H1 (cell line): ENCODE data around the gene PRMT2. TPM values are rescaled to one million over a fixed set of nuclear protein-coding genes. Genes with fewer than 3 reads are reported as not detected.

Experiments
- BCL11A ChIP-seq, 2 experiments: IDR thresholded peaks; one replicate each; pipeline ENCODE4 v1.6.1; 2011; ENCODE audit warnings: low read depth in 2 of 2, low read length in 2 of 2, mild to moderate bottlenecking in 2 of 2
- CREB1 ChIP-seq: IDR thresholded peaks from 2 replicates; pipeline ENCODE4 v1.6.1; 2012; ENCODE audit warnings: inconsistent platforms
- CTCF ChIP-seq, 3 experiments: IDR thresholded peaks; 1 replicate in 2 of 3; 2 replicates in 1 of 3; pipeline versions ENCODE4 v1.5.1 to v1.6.1; 2011; ENCODE audit warnings: low read length in 3 of 3, mild to moderate bottlenecking in 3 of 3, inconsistent platforms in 2 of 3, low read depth in 1 of 3, moderate library complexity in 1 of 3; ENCODE audit not compliant: insufficient read depth in 1 of 3; ENCODE audit errors: control extremely low read depth in 1 of 3
- FOSL1 ChIP-seq: IDR thresholded peaks from 2 replicates; pipeline ENCODE4 v1.6.1; 2011; ENCODE audit warnings: mild to moderate bottlenecking, low read depth, low read length, moderate library complexity; ENCODE audit not compliant: insufficient read depth
- HDAC2 ChIP-seq, 2 experiments: fragments of 300-600 bp in 1 of 2; sonication (generic) in 1 of 2; IDR thresholded peaks; 2 replicates each; pipeline ENCODE4 v1.6.1; 2011 to 2012; ENCODE audit warnings: low read depth in 2 of 2, low read length in 2 of 2, mild to moderate bottlenecking in 2 of 2, moderate library complexity in 2 of 2, borderline replicate concordance in 1 of 2, inconsistent platforms in 1 of 2
- NRF1 ChIP-seq: IDR thresholded peaks from 2 replicates; pipeline ENCODE4 v1.6.1; 2011; ENCODE audit warnings: mild to moderate bottlenecking, low read depth, low read length, improper control_type of control experiment
- PHF8 ChIP-seq: fragments of 200-600 bp; sonication (generic); conservative IDR thresholded peaks from 2 replicates; pipeline ENCODE4 v1.7.1; 2012; ENCODE audit warnings: low read depth, mild to moderate bottlenecking, inconsistent platforms, low read length, moderate library complexity
- SAP30 ChIP-seq: fragments of 300-600 bp; sonication (generic); IDR thresholded peaks from 2 replicates; pipeline ENCODE4 v1.7.1; 2012; ENCODE audit warnings: low read length, moderate library complexity, mild to moderate bottlenecking, inconsistent platforms; ENCODE audit not compliant: insufficient read depth, insufficient replicate concordance
- SP1 ChIP-seq: IDR thresholded peaks from 2 replicates; pipeline ENCODE4 v1.6.1; 2011; ENCODE audit warnings: low read depth, low read length
- TCF12 ChIP-seq: IDR thresholded peaks from 2 replicates; pipeline ENCODE4 v1.6.1; 2011; ENCODE audit warnings: low read depth, mild to moderate bottlenecking, low read length
- YY1 ChIP-seq: IDR thresholded peaks from 2 replicates; pipeline ENCODE4 v1.6.1; 2011; ENCODE audit warnings: low read depth, mild to moderate bottlenecking, low read length
- polyA plus RNA-seq, 7 experiments: library from polyadenylated mRNA; depleted of rRNA in 3 of 7; stranded (reverse) in 5 of 7; unstranded in 2 of 7; fragments of >200 nt in 5 of 7; fragments of 200-250 nt in 2 of 7; gene quantifications; 1 replicate in 5 of 7; 2 replicates in 1 of 7; 4 replicates in 1 of 7; pipeline versions ENCODE4 v1.2.1 to v1.2.3, GENCODE V29; 2011 to 2013; ENCODE audit warnings: missing spikeins in 2 of 7, mixed read lengths in 2 of 7
- total RNA-seq: library from RNA; stranded (reverse); fragmentation: NEBNext Ultra II Directional; extraction: Animal tissue kit (Norgen Biotek cat#: 25700); gene quantifications from 2 replicates; pipeline ENCODE4 v1.2.1, GENCODE V29; 2021

PRMT2 gene
- total and polyA plus RNA-seq, 2 of the 8 experiments (the other 6 are each of a cell fraction or from before 2014, with no cell fraction given): 45.8 to 59.2 TPM

GRCh38 chr21:46608672-46609111, 26.8 kb upstream of the PRMT2 start (continued):
- TF ChIP-seq CTCF (IDR thresholded peaks at IDR 0.05; ENCODE audit: control extremely low read depth in 1 of 3, insufficient read depth in 1 of 3, low read depth in 1 of 3, low read length in 3 of 3) (no peak), TCF12 (no peak), BCL11A (IDR thresholded peaks at IDR 0.05; ENCODE audit: low read depth in 2 of 2, low read length in 2 of 2) (no peak), CREB1 (no peak), NRF1 (no peak), SP1 (no peak), FOSL1 (no peak), YY1 (no peak), SAP30 (no peak), PHF8 (no peak), HDAC2 (IDR thresholded peaks at IDR 0.05; ENCODE audit: borderline replicate concordance in 1 of 2, low read depth in 2 of 2, low read length in 2 of 2) (no peak)
- TF ChIP-seq, all 59 proteins: peak for 0
